PC-9 (cell line): ENCODE measurements around the gene ADGB. TPM values are rescaled to one million over a fixed set of nuclear protein-coding genes. Genes with fewer than 3 reads are reported as not detected.

Source experiments
- BruUV-seq: library from RNA; stranded (reverse); fragments of 400-500 nt; replicated peaks from 2 replicates; lab custom pipeline; 2021; lab: Mats Ljungman, UMichigan
- CTCF ChIA-PET: fragments of 300-600 bp; sonication (Branson Sonifier 250); formaldehyde crosslinking; loops from one replicate; lab custom pipeline; 2022; ENCODE audit warnings: antibody characterized with exemption; lab: Charles Lee
- POLR2A ChIA-PET: fragments of 300-600 bp; sonication (Branson Sonifier 250); formaldehyde crosslinking; loops from one replicate; lab custom pipeline; 2022; ENCODE audit warnings: antibody characterized with exemption; ENCODE audit not compliant: unreplicated experiment; lab: Charles Lee
- DNase-seq, 2 experiments: peaks; one replicate each; pipeline versions ENCODE4 v3.0.0 to v3.0.0-alpha.2; 2015 to 2022; ENCODE audit warnings: mixed read lengths in 1 of 2
- H2AFZ ChIP-seq: fragments of 200-600 bp; sonication (generic); 2 replicates; pipeline ENCODE4 v1.8.1; 2017; ENCODE audit warnings: antibody characterized with exemption
- H3F3A ChIP-seq: fragments of 200-600 bp; sonication (generic); 2 replicates; pipeline ENCODE4 v1.8.1; 2017; ENCODE audit warnings: antibody characterized with exemption, mild to moderate bottlenecking, low read depth; ENCODE audit not compliant: insufficient read depth
- H3K27ac ChIP-seq: fragments of 200-600 bp; sonication (generic); 2 replicates; pipeline ENCODE4 v1.6.1; 2016; ENCODE audit warnings: mixed run types
- H3K27me3 ChIP-seq: fragments of 200-600 bp; sonication (generic); 2 replicates; pipeline ENCODE4 v1.6.1; 2016; ENCODE audit warnings: low read depth, mixed run types; ENCODE audit not compliant: insufficient read depth
- H3K36me3 ChIP-seq: fragments of 200-600 bp; sonication (generic); 2 replicates; pipeline ENCODE4 v1.6.1; 2016; ENCODE audit warnings: low read depth, mixed run types
- H3K4me1 ChIP-seq: fragments of 200-600 bp; sonication (generic); replicated peaks from 2 replicates; pipeline ENCODE4 v1.6.1; 2016; ENCODE audit warnings: mixed run types; ENCODE audit not compliant: insufficient read depth
- H3K4me2 ChIP-seq: fragments of 200-600 bp; sonication (generic); 2 replicates; pipeline ENCODE4 v1.6.1; 2017; ENCODE audit warnings: mixed run types
- H3K4me3 ChIP-seq: fragments of 200-600 bp; sonication (generic); 2 replicates; pipeline ENCODE4 v1.6.1; 2016; ENCODE audit warnings: mixed run types
- H3K79me2 ChIP-seq: fragments of 200-600 bp; sonication (generic); 2 replicates; pipeline ENCODE4 v1.6.1; 2017; ENCODE audit warnings: low read depth, mixed run types
- H3K9me2 ChIP-seq: fragments of 200-600 bp; sonication (generic); 2 replicates; pipeline ENCODE4 v1.8.1; 2017; ENCODE audit warnings: mild to moderate bottlenecking; ENCODE audit not compliant: insufficient read depth
- H3K9me3 ChIP-seq: fragments of 200-600 bp; sonication (generic); 2 replicates; pipeline ENCODE4 v1.8.1; 2016; ENCODE audit warnings: low read depth; ENCODE audit not compliant: insufficient read depth
- H4K20me1 ChIP-seq: fragments of 200-600 bp; sonication (generic); 2 replicates; pipeline ENCODE4 v1.8.1; 2017; ENCODE audit not compliant: insufficient read depth
- EZH2 ChIP-seq: fragments of 200-600 bp; sonication (generic); IDR thresholded peaks from 2 replicates; pipeline ENCODE4 v1.8.0; 2017; ENCODE audit warnings: antibody characterized with exemption, low read depth
- intact Hi-C: fragments of 100-400 bp; cut with micrococcal nuclease; formaldehyde crosslinking; loops from one replicate; pipeline ENCODE4 v1.10.0; 2022; ENCODE audit not compliant: unreplicated experiment
- total RNA-seq: library from RNA; stranded (reverse); gene quantifications from 2 replicates; pipeline ENCODE4 v1.2.3, GENCODE V29; 2021
- TF ChIP-seq, protein P1 (sequence below): fragments of 200-600 bp; sonication (generic); conservative IDR thresholded peaks from 2 replicates; pipeline ENCODE4 v1.6.1; 2017; ENCODE audit warnings: mixed run types, antibody characterized with exemption, mild to moderate bottlenecking, moderate library complexity

Gene ADGB
- total RNA-seq, 1 experiment from 2014 or later: not detected

DNA sequence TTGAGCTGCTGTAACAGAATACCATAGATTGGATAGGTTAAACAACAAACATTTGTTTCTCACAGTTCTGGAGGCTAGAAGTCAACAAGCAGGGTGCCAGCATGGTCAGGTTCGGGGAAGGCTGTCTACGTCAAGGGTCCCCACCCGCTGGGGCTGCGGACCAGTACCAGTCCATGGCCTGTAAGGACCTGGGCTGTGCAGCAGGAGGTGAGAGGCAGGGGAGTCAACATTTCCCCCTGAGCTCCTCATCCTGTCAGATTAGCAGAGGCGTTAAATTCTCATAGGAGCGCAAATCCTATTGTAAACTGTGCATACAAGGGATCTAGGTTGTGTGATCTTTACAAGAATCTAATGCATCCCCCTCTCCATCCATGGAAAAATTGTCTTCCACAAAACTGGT, 3.8 kb downstream of the ADGB start:
- no peaks in the 10 kb centered on the region for H3K79me2 ChIP-seq
- H3K27ac ChIP-seq: no peak overlapping the region
- TF ChIP-seq EZH2: no peak
- TF ChIP-seq, protein P1, sequence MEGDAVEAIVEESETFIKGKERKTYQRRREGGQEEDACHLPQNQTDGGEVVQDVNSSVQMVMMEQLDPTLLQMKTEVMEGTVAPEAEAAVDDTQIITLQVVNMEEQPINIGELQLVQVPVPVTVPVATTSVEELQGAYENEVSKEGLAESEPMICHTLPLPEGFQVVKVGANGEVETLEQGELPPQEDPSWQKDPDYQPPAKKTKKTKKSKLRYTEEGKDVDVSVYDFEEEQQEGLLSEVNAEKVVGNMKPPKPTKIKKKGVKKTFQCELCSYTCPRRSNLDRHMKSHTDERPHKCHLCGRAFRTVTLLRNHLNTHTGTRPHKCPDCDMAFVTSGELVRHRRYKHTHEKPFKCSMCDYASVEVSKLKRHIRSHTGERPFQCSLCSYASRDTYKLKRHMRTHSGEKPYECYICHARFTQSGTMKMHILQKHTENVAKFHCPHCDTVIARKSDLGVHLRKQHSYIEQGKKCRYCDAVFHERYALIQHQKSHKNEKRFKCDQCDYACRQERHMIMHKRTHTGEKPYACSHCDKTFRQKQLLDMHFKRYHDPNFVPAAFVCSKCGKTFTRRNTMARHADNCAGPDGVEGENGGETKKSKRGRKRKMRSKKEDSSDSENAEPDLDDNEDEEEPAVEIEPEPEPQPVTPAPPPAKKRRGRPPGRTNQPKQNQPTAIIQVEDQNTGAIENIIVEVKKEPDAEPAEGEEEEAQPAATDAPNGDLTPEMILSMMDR: no peak
- DNase-seq: no peak
- H3K27me3 ChIP-seq: no peaks in the 10 kb centered on the region
- no peaks in the 10 kb centered on the region for H4K20me1 ChIP-seq
- intact Hi-C loops: no loop called here
- H3K36me3 ChIP-seq: no peaks in the 10 kb centered on the region
- H2AFZ ChIP-seq: no peak overlapping the region
- no peak overlapping the region for H3K4me3 ChIP-seq
- H3K9me3 ChIP-seq: no peaks in the 10 kb centered on the region
- no peak overlapping the region for H3K4me2 ChIP-seq
- no peaks in the 10 kb centered on the region for H3F3A ChIP-seq
- POLR2A ChIA-PET: no interaction called here
- no peaks in the 10 kb centered on the region for H3K9me2 ChIP-seq
- no peaks in the 10 kb centered on the region for H3K4me1 ChIP-seq
- CTCF ChIA-PET: no interaction called here
- BruUV-seq: no TSS peak

DNA sequence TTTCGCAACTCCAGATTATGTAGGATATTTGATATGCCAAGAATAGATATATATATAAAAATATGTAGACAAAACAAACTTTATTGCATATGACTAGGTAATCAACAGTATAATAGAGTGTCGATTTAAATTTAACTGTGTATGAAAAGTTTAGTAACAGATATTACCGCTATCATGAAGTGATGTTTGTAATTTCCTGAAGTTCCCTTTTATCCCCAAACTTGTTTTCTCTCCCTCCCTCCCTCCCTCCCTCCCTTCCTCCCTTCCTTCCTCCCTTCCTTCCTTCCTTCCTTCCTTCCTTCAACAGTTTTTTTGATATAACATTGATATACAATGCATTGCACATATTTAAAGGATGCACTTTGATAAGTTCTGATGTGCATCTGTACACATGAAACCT, 15.2 kb downstream of the ADGB start:
- Histone ChIP-seq H3K27me3 (no peaks in the 10 kb centered on the region), H3F3A (no peaks in the 10 kb centered on the region), H3K9me3 (no peaks in the 10 kb centered on the region), H3K79me2 (no peaks in the 10 kb centered on the region), H3K36me3 (no peaks in the 10 kb centered on the region), H3K4me1 (no peaks in the 10 kb centered on the region), H4K20me1 (no peaks in the 10 kb centered on the region), H3K4me2 (no peak overlapping the region), H3K27ac (no peak overlapping the region), H2AFZ (no peak overlapping the region), H3K9me2 (0 out of 2 replicates have a peak, but pooled peaks cover 4% of the 10 kb centered on the region), H3K4me3 (no peak overlapping the region)
- intact Hi-C loops: no loop called here
- no peak for TF ChIP-seq EZH2
- TF ChIP-seq, protein P1: no peak
- no peak for DNase-seq
- no TSS peak for BruUV-seq
- POLR2A ChIA-PET: no interaction called here
- CTCF ChIA-PET: no interaction called here

DNA sequence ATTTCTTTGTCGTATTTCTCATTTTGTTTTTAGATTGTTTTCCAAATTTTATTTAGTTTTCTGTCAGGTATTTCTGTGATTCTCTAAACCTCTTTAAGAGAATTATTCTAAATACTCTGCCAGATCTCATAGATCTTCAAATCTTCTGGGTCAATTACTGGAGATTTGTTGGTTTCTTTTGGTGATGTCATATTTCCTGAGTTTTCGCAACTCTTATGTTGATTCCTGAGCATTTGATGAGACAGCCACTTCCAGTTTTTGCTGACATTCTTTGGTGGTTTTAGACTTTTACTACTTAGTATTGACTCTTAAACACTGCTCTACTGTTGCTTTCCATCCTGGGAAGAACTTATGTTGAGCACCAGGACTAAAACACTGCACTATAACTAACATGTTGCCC, 21.9 kb downstream of the ADGB start:
- no peaks in the 10 kb centered on the region for H3K79me2 ChIP-seq
- H3K4me2 ChIP-seq: no peak overlapping the region
- H2AFZ ChIP-seq: no peak overlapping the region
- no peaks in the 10 kb centered on the region for H3F3A ChIP-seq
- POLR2A ChIA-PET: no interaction called here
- CTCF ChIA-PET: no interaction called here
- H3K4me1 ChIP-seq: no peaks in the 10 kb centered on the region
- no TSS peak for BruUV-seq
- H3K36me3 ChIP-seq: no peaks in the 10 kb centered on the region
- intact Hi-C loops: no loop called here
- H4K20me1 ChIP-seq: no peaks in the 10 kb centered on the region
- no peak overlapping the region for H3K4me3 ChIP-seq
- no peaks in the 10 kb centered on the region for H3K27me3 ChIP-seq
- H3K9me3 ChIP-seq: no peaks in the 10 kb centered on the region; the same call in 1 of the 2 replicates
- H3K9me2 ChIP-seq: no peaks in the 10 kb centered on the region
- TF ChIP-seq EZH2: no peak
- TF ChIP-seq, protein P1: no peak
- no peak for DNase-seq
- H3K27ac ChIP-seq: no peak overlapping the region
